ENCODE results near the gene PPARA. TPM values are rescaled to one million over a fixed set of nuclear protein-coding genes. Genes with fewer than 3 reads are reported as not detected.
"Not testable (repeated sequence)": the region's sequence is repeated elsewhere in the genome, so short reads cannot be mapped to it uniquely, and the experiment has no call there.

The PPARA gene
- total and polyA plus RNA-seq, 4 donors, result 11.9 to 18.6 (median 12.5) TPM

DNA sequence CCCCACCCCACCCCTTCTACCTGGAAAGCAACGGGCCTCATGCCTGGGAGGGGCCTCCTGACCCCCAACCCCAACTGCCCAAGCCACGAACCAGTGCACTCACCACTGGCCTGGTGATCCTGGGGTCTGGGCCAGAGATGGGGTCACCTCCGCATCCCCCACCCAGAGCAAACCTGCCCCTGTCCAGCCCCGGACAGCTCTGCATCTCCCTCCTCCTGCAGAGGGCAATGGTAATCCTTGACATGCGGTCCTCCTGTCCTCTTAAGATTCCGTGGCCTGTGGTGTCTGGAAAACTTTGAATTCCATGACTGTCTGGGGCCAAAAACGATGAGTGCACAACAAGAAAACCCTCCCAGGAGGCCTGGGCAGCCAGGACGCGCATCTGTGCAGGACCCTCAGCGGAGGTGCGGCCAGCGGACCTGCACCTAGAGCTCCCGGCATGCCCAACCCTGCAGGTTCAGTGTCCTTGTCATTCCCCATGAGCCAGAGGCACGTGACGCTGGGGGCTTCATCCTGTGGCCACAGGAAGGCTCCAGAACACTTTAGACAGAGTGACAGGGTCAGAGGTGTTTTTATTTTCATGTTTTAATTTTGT, 16.1 kb upstream of the PPARA start:
- WGBS (ENCODE audit: insufficient coverage), result 90% methylated on average over 15 of the region's 15 CpGs
- H3K4me3 ChIP-seq (ENCODE audit: low read depth, low read length), result no peak overlapping the region
- peaks cover 7% of the 10 kb centered on the region for H3K36me3 ChIP-seq (ENCODE audit: control insufficient read depth, insufficient read depth, low read length)
- H3K27ac ChIP-seq (ENCODE audit: low read depth, low read length), result no peak overlapping the region
- no peaks in the 10 kb centered on the region for H3K27me3 ChIP-seq (ENCODE audit: control insufficient read depth, insufficient read depth, low read length)
- H3K9me3 ChIP-seq (ENCODE audit: control insufficient read depth, insufficient read depth, low read length), result no peaks in the 10 kb centered on the region
- H3K4me1 ChIP-seq (ENCODE audit: control insufficient read depth, insufficient read depth, low read length), result peaks cover 45% of the 10 kb centered on the region
- no peak for DNase-seq (ENCODE audit: low read depth in 4 of 6, low spot score in 6 of 6)

DNA sequence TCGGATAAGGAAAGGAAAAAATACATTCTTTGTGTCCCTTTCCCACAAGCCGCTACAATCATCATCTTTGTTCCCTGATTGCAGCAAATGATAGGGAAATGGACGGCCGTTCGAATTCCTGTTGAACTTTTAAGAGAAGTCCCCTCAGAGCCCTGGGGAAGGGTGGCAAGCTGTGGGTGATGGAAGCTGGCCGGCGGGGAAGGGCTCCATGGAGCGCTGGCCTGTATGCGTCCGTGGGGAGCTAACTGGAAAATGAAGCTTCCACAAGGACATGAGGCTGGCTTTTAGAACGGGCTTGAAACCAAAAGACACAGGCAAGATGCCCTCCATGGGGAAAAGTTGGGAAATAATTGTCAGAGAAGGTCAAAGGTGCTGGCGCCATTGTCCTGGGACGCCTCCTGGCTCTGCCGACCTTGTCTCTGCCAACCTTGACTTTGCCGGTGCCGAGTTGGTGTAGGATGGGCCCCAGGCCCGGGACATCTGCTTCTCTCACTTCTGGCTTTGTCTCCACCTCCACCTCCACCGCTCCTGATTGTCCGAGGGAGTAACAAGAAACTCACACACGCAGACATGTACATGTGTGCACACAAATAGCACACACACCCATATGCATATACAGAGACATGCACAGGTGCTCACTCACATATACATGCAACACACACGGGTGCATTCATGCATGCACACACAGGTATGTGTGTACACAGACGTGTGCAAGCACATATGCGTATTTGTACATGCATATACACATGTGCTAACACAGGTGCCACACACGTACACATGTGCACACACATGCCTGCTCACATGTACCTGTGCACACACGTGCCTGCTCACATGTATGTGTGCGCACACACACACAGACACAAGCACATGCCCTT, 14.5 kb upstream of the PPARA start:
- Histone ChIP-seq H3K36me3 (ENCODE audit: control insufficient read depth, insufficient read depth, low read length) (peaks cover 3% of the 10 kb centered on the region), H3K27me3 (ENCODE audit: control insufficient read depth, insufficient read depth, low read length) (no peaks in the 10 kb centered on the region)

GRCh38 chr22:46136486-46137217, 13.7 kb upstream of the PPARA start:
- no peaks in the 10 kb centered on the region for H3K9me3 ChIP-seq (ENCODE audit: control insufficient read depth, insufficient read depth, low read length)
- no peak overlapping the region for H3K27ac ChIP-seq (ENCODE audit: low read depth, low read length)
- DNase-seq (ENCODE audit: low read depth in 4 of 6, low spot score in 6 of 6), result no peak
- no peak overlapping the region for H3K4me3 ChIP-seq (ENCODE audit: low read depth, low read length)
- 65% methylated on average over 24 of the region's 24 CpGs for WGBS (ENCODE audit: insufficient coverage)
- peaks cover 32% of the 10 kb centered on the region for H3K4me1 ChIP-seq (ENCODE audit: control insufficient read depth, insufficient read depth, low read length)
- H3K27me3 ChIP-seq (ENCODE audit: control insufficient read depth, insufficient read depth, low read length), result no peaks in the 10 kb centered on the region
- peaks cover 3% of the 10 kb centered on the region for H3K36me3 ChIP-seq (ENCODE audit: control insufficient read depth, insufficient read depth, low read length)

More for the DNA sequence above, 14.5 kb upstream of the PPARA start:
- Histone ChIP-seq H3K4me3 (ENCODE audit: low read depth, low read length) (no peak overlapping the region), H3K4me1 (ENCODE audit: control insufficient read depth, insufficient read depth, low read length) (peaks cover 38% of the 10 kb centered on the region), H3K9me3 (ENCODE audit: control insufficient read depth, insufficient read depth, low read length) (no peaks in the 10 kb centered on the region), H3K27ac (ENCODE audit: low read depth, low read length) (peak overlapping the region; percentile 42)
- 76% methylated on average over 24 of the region's 26 CpGs for WGBS (ENCODE audit: insufficient coverage)
- no peak for DNase-seq (ENCODE audit: low read depth in 4 of 6, low spot score in 6 of 6)

DNA sequence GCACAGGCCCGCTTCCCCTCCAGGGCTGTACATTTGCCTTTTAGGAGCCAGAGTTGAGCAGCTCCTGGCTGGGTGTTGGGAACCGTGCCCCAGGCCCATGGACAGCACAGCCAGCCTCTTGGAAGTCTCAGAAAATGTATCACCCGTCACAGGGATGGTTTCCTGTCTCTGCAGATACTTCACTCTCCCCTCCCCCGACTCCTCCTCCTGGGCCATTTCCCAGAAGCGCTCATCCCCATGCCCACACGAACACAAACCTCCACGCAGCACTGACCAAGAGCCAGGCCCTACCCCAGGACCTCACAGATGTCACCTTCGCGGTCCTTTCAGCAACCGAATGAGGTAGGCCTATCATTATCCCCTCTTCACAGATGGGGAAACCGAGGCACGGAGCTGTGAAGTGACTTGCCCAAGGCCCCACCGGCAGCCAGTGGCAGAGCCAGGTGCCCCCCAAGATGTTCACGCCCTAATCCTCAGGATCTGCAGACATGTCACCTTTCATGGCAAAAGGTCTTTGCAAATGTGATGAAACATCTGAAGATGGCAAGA, 13.0 kb upstream of the PPARA start:
- Histone ChIP-seq H3K27ac (ENCODE audit: low read depth, low read length) (no peak overlapping the region), H3K4me1 (ENCODE audit: control insufficient read depth, insufficient read depth, low read length) (peaks cover 32% of the 10 kb centered on the region), H3K9me3 (ENCODE audit: control insufficient read depth, insufficient read depth, low read length) (no peaks in the 10 kb centered on the region), H3K36me3 (ENCODE audit: control insufficient read depth, insufficient read depth, low read length) (peaks cover 3% of the 10 kb centered on the region), H3K4me3 (ENCODE audit: low read depth, low read length) (no peak overlapping the region), H3K27me3 (ENCODE audit: control insufficient read depth, insufficient read depth, low read length) (no peaks in the 10 kb centered on the region)
- DNase-seq (ENCODE audit: low read depth in 4 of 6, low spot score in 6 of 6), result no peak
- WGBS (ENCODE audit: insufficient coverage), result 85% methylated on average over 14 of the region's 14 CpGs

GRCh38 chr22:46138058-46138797, 12.1 kb upstream of the PPARA start:
- Histone ChIP-seq H3K27me3 (ENCODE audit: control insufficient read depth, insufficient read depth, low read length) (no peaks in the 10 kb centered on the region), H3K4me3 (ENCODE audit: low read depth, low read length) (no peak overlapping the region), H3K36me3 (ENCODE audit: control insufficient read depth, insufficient read depth, low read length) (peaks cover 3% of the 10 kb centered on the region), H3K9me3 (ENCODE audit: control insufficient read depth, insufficient read depth, low read length) (no peaks in the 10 kb centered on the region), H3K27ac (ENCODE audit: low read depth, low read length) (no peak overlapping the region), H3K4me1 (ENCODE audit: control insufficient read depth, insufficient read depth, low read length) (peaks cover 39% of the 10 kb centered on the region)
- no peak for DNase-seq (ENCODE audit: low read depth in 4 of 6, low spot score in 6 of 6)
- WGBS (ENCODE audit: insufficient coverage), result 91% methylated on average over 12 of the region's 14 CpGs

DNA sequence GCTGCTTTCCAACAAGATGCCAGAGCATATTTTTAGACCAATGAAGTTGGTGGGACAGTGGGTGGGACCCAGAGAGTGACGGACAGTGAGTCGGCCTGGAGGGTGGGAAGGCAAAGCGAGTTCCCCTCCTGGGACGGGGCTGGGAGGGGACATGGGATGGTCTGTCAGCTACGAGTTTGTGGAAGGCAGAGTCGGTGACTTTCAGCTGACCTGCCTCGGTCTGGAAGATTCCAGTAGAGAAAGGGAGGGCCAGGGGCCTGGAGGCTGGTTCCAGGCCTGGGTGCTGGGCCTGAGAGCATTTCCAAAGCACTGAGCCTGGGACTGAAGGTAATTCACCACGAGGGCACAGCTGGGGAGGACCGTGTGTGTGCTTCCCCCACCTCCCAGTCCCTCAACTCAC, 10.9 kb upstream of the PPARA start:
- H3K27me3 ChIP-seq (ENCODE audit: control insufficient read depth, insufficient read depth, low read length); H3K9me3 ChIP-seq (ENCODE audit: control insufficient read depth, insufficient read depth, low read length); H3K36me3 ChIP-seq (ENCODE audit: control insufficient read depth, insufficient read depth, low read length); DNase-seq (ENCODE audit: low read depth in 4 of 6, low spot score in 6 of 6); H3K4me3 ChIP-seq (ENCODE audit: low read depth, low read length): not testable (repeated sequence)
- WGBS (ENCODE audit: insufficient coverage), result 52% methylated on average over 5 of the region's 9 CpGs
- Histone ChIP-seq H3K4me1 (ENCODE audit: control insufficient read depth, insufficient read depth, low read length) (peaks cover 39% of the 10 kb centered on the region), H3K27ac (ENCODE audit: low read depth, low read length) (peak overlapping the region; percentile 67)

GRCh38 chr22:46139895-46140350, 10.4 kb upstream of the PPARA start:
- no peaks in the 10 kb centered on the region for H3K9me3 ChIP-seq (ENCODE audit: control insufficient read depth, insufficient read depth, low read length)
- no peak for DNase-seq (ENCODE audit: low read depth in 4 of 6, low spot score in 6 of 6)
- peak overlapping the region; percentile 67 for H3K27ac ChIP-seq (ENCODE audit: low read depth, low read length)
- H3K4me3 ChIP-seq (ENCODE audit: low read depth, low read length), result no peak overlapping the region
- peaks cover 36% of the 10 kb centered on the region for H3K4me1 ChIP-seq (ENCODE audit: control insufficient read depth, insufficient read depth, low read length)
- peaks cover 3% of the 10 kb centered on the region for H3K36me3 ChIP-seq (ENCODE audit: control insufficient read depth, insufficient read depth, low read length)
- 67% methylated on average over 17 of the region's 17 CpGs for WGBS (ENCODE audit: insufficient coverage)
- H3K27me3 ChIP-seq (ENCODE audit: control insufficient read depth, insufficient read depth, low read length), result no peaks in the 10 kb centered on the region

DNA sequence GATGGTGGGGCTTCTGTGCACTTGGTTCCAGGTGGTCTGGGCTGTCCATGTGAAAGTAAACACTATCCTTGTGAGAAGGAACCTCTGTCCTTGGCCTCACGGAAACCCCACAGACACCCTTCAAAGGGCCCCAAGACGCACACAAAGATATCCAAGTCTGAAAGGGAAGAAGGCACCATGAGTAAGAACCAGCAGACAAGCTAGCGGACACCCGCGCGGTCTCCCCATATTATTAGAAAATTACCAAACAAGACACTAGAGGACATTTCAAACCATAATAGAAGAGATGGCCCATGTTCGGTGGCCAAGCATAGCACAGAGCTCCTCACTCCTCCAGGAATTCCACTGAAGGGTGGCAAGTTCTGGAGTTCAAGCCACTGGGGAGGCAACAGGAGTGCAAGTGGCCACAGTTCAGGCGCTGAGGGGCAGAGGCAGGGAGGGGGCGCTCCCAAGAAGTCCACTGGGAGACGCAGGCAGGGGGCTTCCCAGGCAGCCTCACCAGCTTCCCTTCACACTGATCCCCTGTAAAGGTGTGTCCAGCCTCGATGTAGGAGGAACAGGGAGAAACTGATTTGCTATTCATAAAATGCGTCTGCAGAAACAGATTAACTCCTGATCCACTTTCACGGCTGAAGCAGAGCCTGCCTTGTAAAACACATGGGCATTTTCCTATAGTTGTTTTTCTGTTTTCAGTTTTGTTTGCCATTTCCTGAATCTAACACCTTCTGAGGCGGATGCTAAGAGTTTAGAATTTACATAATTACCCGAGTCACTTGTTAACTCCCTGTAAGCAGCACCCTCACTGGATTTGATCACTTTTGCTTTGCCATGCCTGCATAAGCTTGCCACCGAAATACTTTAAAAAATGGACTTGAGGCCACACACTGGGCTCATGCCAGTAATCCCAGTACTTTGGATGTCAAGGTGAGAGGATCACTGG, 9.1 kb upstream of the PPARA start:
- DNase-seq (ENCODE audit: low read depth in 4 of 6, low spot score in 6 of 6), result no peak
- Histone ChIP-seq H3K27ac (ENCODE audit: low read depth, low read length) (no peak overlapping the region), H3K27me3 (ENCODE audit: control insufficient read depth, insufficient read depth, low read length) (no peaks in the 10 kb centered on the region), H3K9me3 (ENCODE audit: control insufficient read depth, insufficient read depth, low read length) (no peaks in the 10 kb centered on the region), H3K36me3 (ENCODE audit: control insufficient read depth, insufficient read depth, low read length) (peaks cover 3% of the 10 kb centered on the region), H3K4me3 (ENCODE audit: low read depth, low read length) (no peak overlapping the region), H3K4me1 (ENCODE audit: control insufficient read depth, insufficient read depth, low read length) (peaks cover 24% of the 10 kb centered on the region)
- 71% methylated on average over 5 of the region's 16 CpGs for WGBS (ENCODE audit: insufficient coverage)

All from spinal cord (tissue), 10 donors.